ENCODE results near the gene PAFAH2.

GRCh38 chr1:26010825-26011224 is 13.0 kb upstream of the PAFAH2 start:
- TF ChIP-seq CTCF (IDR thresholded peaks at IDR 0.05) (no peak), POLR2A (IDR thresholded peaks at IDR 0.05) (no peak)

Measured in adrenal gland (tissue), 5 donors.